H1 (cell line): Measurements from ENCODE around the gene POFUT2. TPM values are rescaled to one million over a fixed set of nuclear protein-coding genes. Genes with fewer than 3 reads are reported as not detected.

Experiments used
- CTCF ChIA-PET: fragments of 300-600 bp; sonication (Branson Sonifier 250); formaldehyde crosslinking; loops from one replicate; lab custom pipeline; 2021; ENCODE audit not compliant: partially characterized antibody; lab: Charles Lee
- POLR2A ChIA-PET: fragments of 300-600 bp; sonication (Branson Sonifier 250); formaldehyde crosslinking; loops from one replicate; lab custom pipeline; 2021; ENCODE audit warnings: inconsistent platforms; ENCODE audit not compliant: partially characterized antibody; lab: Charles Lee
- DNase-seq, 2 experiments: peaks; one replicate each; pipeline versions ENCODE4 v3.0.0 to v3.0.0-alpha.2; 2010 to 2022; ENCODE audit warnings: low spot score in 2 of 2, low read depth in 1 of 2, mixed read lengths in 1 of 2
- FAIRE-seq: peaks from 2 replicates; lab custom pipeline; 2011; peaks lifted over from hg19 to GRCh38; lab: Jason Lieb, UNC
- H2AFZ ChIP-seq: 2 replicates; pipeline ENCODE4 v1.8.1; 2012; ENCODE audit warnings: low read length, inconsistent platforms
- H2AK5ac ChIP-seq: 2 replicates; pipeline ENCODE4 v1.6.1; 2013; ENCODE audit warnings: low read depth, low read length
- H2BK120ac ChIP-seq: replicated peaks from 2 replicates; pipeline ENCODE3; 2013; ENCODE audit warnings: low read depth, low read length, inconsistent platforms
- H2BK12ac ChIP-seq: 2 replicates; pipeline ENCODE4 v1.6.1; 2013; ENCODE audit warnings: low read depth, low read length
- H2BK15ac ChIP-seq: 2 replicates; pipeline ENCODE4 v1.6.1; 2013; ENCODE audit warnings: low read length
- H2BK20ac ChIP-seq: 2 replicates; pipeline ENCODE4 v1.6.1; 2013; ENCODE audit warnings: low read length
- H2BK5ac ChIP-seq: 2 replicates; pipeline ENCODE4 v1.6.1; 2013; ENCODE audit warnings: low read depth, low read length
- H3K14ac ChIP-seq: 2 replicates; pipeline ENCODE4 v1.6.1; 2013; ENCODE audit warnings: inconsistent platforms; ENCODE audit not compliant: insufficient read length
- H3K18ac ChIP-seq: 2 replicates; pipeline ENCODE4 v1.6.1; 2013; ENCODE audit warnings: low read length; ENCODE audit errors: extremely low read depth
- H3K23ac ChIP-seq: 2 replicates; pipeline ENCODE4 v1.6.1; 2013; ENCODE audit warnings: inconsistent platforms; ENCODE audit not compliant: insufficient read length
- H3K23me2 ChIP-seq: 2 replicates; pipeline ENCODE4 v1.6.1; 2013; ENCODE audit warnings: low read depth, low read length
- H3K27ac ChIP-seq: 2 replicates; pipeline ENCODE4 v1.6.1; 2011; ENCODE audit warnings: low read depth, low read length, inconsistent platforms
- H3K27me3 ChIP-seq, 4 experiments: replicated peaks in 1 of 4; 1 replicate in 1 of 4; 2 replicates in 3 of 4; pipeline versions ENCODE4 v1.6.1 to v1.8.1; 2011 to 2013; ENCODE audit warnings: low read length in 3 of 4, mild to moderate bottlenecking in 3 of 4, inconsistent platforms in 2 of 4, mixed read lengths in 2 of 4, moderate library complexity in 1 of 4; ENCODE audit not compliant: control insufficient read depth in 3 of 4, insufficient read depth in 3 of 4; ENCODE audit errors: extremely low read depth in 1 of 4
- H3K36me3 ChIP-seq, 4 experiments: 2 replicates each; pipeline versions ENCODE4 v1.6.1 to v1.8.1; 2011 to 2013; ENCODE audit warnings: mild to moderate bottlenecking in 4 of 4, low read length in 3 of 4, moderate library complexity in 2 of 4, control low read depth in 1 of 4, inconsistent platforms in 1 of 4; ENCODE audit not compliant: insufficient read depth in 4 of 4, control insufficient read depth in 2 of 4
- H3K4ac ChIP-seq: replicated peaks from 2 replicates; pipeline ENCODE3; 2013; ENCODE audit warnings: low read length, low read depth, mixed read lengths, inconsistent platforms; ENCODE audit not compliant: insufficient read length
- H3K4me1 ChIP-seq, 4 experiments: replicated peaks in 1 of 4; 1 replicate in 1 of 4; 2 replicates in 3 of 4; pipeline versions ENCODE4 v1.6.1 to v1.8.1; 2011 to 2013; ENCODE audit warnings: low read length in 3 of 4, inconsistent platforms in 2 of 4, mixed read lengths in 1 of 4; ENCODE audit not compliant: insufficient read depth in 4 of 4, control insufficient read depth in 3 of 4
- H3K4me2 ChIP-seq, 2 experiments: 2 replicates each; pipeline versions ENCODE4 v1.6.1 to v1.8.1; 2011 to 2013; ENCODE audit warnings: low read depth in 2 of 2, low read length in 2 of 2, control low read depth in 1 of 2, inconsistent platforms in 1 of 2, mild to moderate bottlenecking in 1 of 2; ENCODE audit not compliant: insufficient read depth in 1 of 2
- H3K4me3 ChIP-seq, 4 experiments: fragments of 200-600, 300-600 bp in 1 of 4; sonication (generic), shearing (Covaris generic), sonication (Bioruptor Twin) in 1 of 4; 2 replicates each; pipeline versions ENCODE4 v1.5.1 to v1.8.1; 2011 to 2016; ENCODE audit warnings: low read length in 4 of 4, low read depth in 3 of 4, control low read depth in 2 of 4, inconsistent platforms in 2 of 4, mild to moderate bottlenecking in 2 of 4, mixed read lengths in 1 of 4, moderate library complexity in 1 of 4; ENCODE audit not compliant: insufficient read depth in 2 of 4; ENCODE audit errors: extremely low read depth in 1 of 4
- H3K56ac ChIP-seq: replicated peaks from 2 replicates; pipeline ENCODE3; 2013; ENCODE audit warnings: low read depth, mild to moderate bottlenecking, mixed read lengths, low read length, inconsistent platforms; ENCODE audit not compliant: insufficient read length
- H3K79me1 ChIP-seq: 2 replicates; pipeline ENCODE4 v1.6.1; 2013; ENCODE audit warnings: low read depth, low read length, control low read depth
- H3K79me2 ChIP-seq, 2 experiments: 2 replicates each; pipeline versions ENCODE4 v1.6.1 to v1.8.1; 2012 to 2013; ENCODE audit warnings: low read length in 2 of 2, mild to moderate bottlenecking in 2 of 2, inconsistent platforms in 1 of 2; ENCODE audit not compliant: insufficient read depth in 2 of 2, control insufficient read depth in 1 of 2
- H3K9ac ChIP-seq, 4 experiments: replicated peaks in 1 of 4; 1 replicate in 1 of 4; 2 replicates in 3 of 4; pipeline versions ENCODE4 v1.6.1 to v1.8.1; 2011 to 2013; ENCODE audit warnings: low read depth in 3 of 4, low read length in 3 of 4, control low read depth in 2 of 4, mild to moderate bottlenecking in 2 of 4, moderate library complexity in 2 of 4, inconsistent platforms in 1 of 4; ENCODE audit errors: extremely low read depth in 1 of 4
- H3K9me3 ChIP-seq, 2 experiments: 2 replicates each; pipeline versions ENCODE4 v1.6.1 to v1.8.1; 2012 to 2013; ENCODE audit warnings: mild to moderate bottlenecking in 2 of 2, moderate library complexity in 2 of 2, control low read depth in 1 of 2, inconsistent platforms in 1 of 2, low read depth in 1 of 2, low read length in 1 of 2, mixed read lengths in 1 of 2; ENCODE audit not compliant: insufficient read depth in 2 of 2
- H4K20me1 ChIP-seq, 2 experiments: replicated peaks in 1 of 2; 2 replicates each; pipeline versions ENCODE3 to v1.8.1; 2011 to 2013; ENCODE audit warnings: inconsistent platforms in 2 of 2, low read length in 2 of 2, mild to moderate bottlenecking in 1 of 2; ENCODE audit not compliant: insufficient read depth in 2 of 2, control insufficient read depth in 1 of 2
- H4K5ac ChIP-seq: 2 replicates; pipeline ENCODE4 v1.6.1; 2013; ENCODE audit warnings: low read length, low read depth, mixed read lengths, inconsistent platforms; ENCODE audit not compliant: insufficient read length
- H4K8ac ChIP-seq: 2 replicates; pipeline ENCODE4 v1.8.0; 2013; ENCODE audit warnings: mild to moderate bottlenecking, moderate library complexity, low read length, inconsistent platforms; ENCODE audit not compliant: insufficient read depth; ENCODE audit errors: extremely low read depth
- H4K91ac ChIP-seq: replicated peaks from 2 replicates; pipeline ENCODE3; 2013; ENCODE audit warnings: low read length, mixed read lengths, inconsistent platforms; ENCODE audit not compliant: insufficient read length
- CBX8 ChIP-seq: fragments of 300-800, 300-1000 bp; sonication (generic); IDR thresholded peaks from 2 replicates; pipeline ENCODE4 v1.7.1; 2016; ENCODE audit warnings: low read depth, low read length, borderline replicate concordance
- CREB1 ChIP-seq: IDR thresholded peaks from 2 replicates; pipeline ENCODE4 v1.6.1; 2012; ENCODE audit warnings: inconsistent platforms
- FOSL1 ChIP-seq: IDR thresholded peaks from 2 replicates; pipeline ENCODE4 v1.6.1; 2011; ENCODE audit warnings: mild to moderate bottlenecking, low read depth, low read length, moderate library complexity; ENCODE audit not compliant: insufficient read depth
- KDM1A ChIP-seq: fragments of 200-600, 300-600 bp; sonication (generic); IDR thresholded peaks from 2 replicates; pipeline ENCODE4 v1.7.1; 2016; ENCODE audit warnings: mild to moderate bottlenecking, low read length, borderline replicate concordance
- RBBP5 ChIP-seq: IDR thresholded peaks from 2 replicates; pipeline ENCODE4 v1.7.1; 2012; ENCODE audit warnings: low read depth, mild to moderate bottlenecking, inconsistent platforms, low read length, moderate library complexity, borderline replicate concordance
- RNF2 ChIP-seq: fragments of 200-900, 300-1000 bp; sonication (generic); IDR thresholded peaks from 2 replicates; pipeline ENCODE4 v1.7.1; 2016; ENCODE audit warnings: borderline replicate concordance, low read depth, mild to moderate bottlenecking, antibody characterized with exemption, low read length; ENCODE audit not compliant: poor library complexity, severe bottlenecking; ENCODE audit errors: missing control alignments
- SIN3A ChIP-seq, 2 experiments: IDR thresholded peaks in 1 of 2; conservative IDR thresholded peaks in 1 of 2; 2 replicates each; pipeline ENCODE4 v1.6.1; 2011 to 2012; ENCODE audit warnings: low read length in 2 of 2, improper control_type of control experiment in 1 of 2, low read depth in 1 of 2, mild to moderate bottlenecking in 1 of 2
- WGBS, 2 experiments: shearing (Covaris generic) in 1 of 2; methylation state at CpG; one replicate each; pipeline versions ENCODE4 v1.1.6 to v1.1.7; 2013 to 2015; ENCODE audit warnings: low lambda C conversion rate in 2 of 2, mixed read lengths in 2 of 2, inconsistent platforms in 1 of 2, low coverage in 1 of 2, missing lambda C conversion rate in 1 of 2; ENCODE audit not compliant: insufficient replicate concordance in 2 of 2, insufficient coverage in 1 of 2, insufficient read length in 1 of 2; ENCODE audit errors: extremely low coverage in 1 of 2, missing lambda C conversion rate in 1 of 2; 5-methylcytosine and 5-hydroxymethylcytosine counted together
- polyA plus RNA-seq, 7 experiments: library from polyadenylated mRNA; depleted of rRNA in 3 of 7; stranded (reverse) in 5 of 7; unstranded in 2 of 7; fragments of >200 nt in 5 of 7; fragments of 200-250 nt in 2 of 7; gene quantifications; 1 replicate in 5 of 7; 2 replicates in 1 of 7; 4 replicates in 1 of 7; pipeline versions ENCODE4 v1.2.1 to v1.2.3, GENCODE V29; 2011 to 2013; ENCODE audit warnings: missing spikeins in 2 of 7, mixed read lengths in 2 of 7
- total RNA-seq: library from RNA; stranded (reverse); fragmentation: NEBNext Ultra II Directional; extraction: Animal tissue kit (Norgen Biotek cat#: 25700); gene quantifications from 2 replicates; pipeline ENCODE4 v1.2.1, GENCODE V29; 2021
- TF ChIP-seq, protein P1 (sequence below), 3 experiments: IDR thresholded peaks; 1 replicate in 2 of 3; 2 replicates in 1 of 3; pipeline versions ENCODE4 v1.5.1 to v1.6.1; 2011; ENCODE audit warnings: low read length in 3 of 3, mild to moderate bottlenecking in 3 of 3, inconsistent platforms in 2 of 3, low read depth in 1 of 3, moderate library complexity in 1 of 3; ENCODE audit not compliant: insufficient read depth in 1 of 3; ENCODE audit errors: control extremely low read depth in 1 of 3

Gene POFUT2
- total and polyA plus RNA-seq, 2 of the 8 experiments (the other 6 are each of a cell fraction or from before 2014, with no cell fraction given) = 13.7 to 32.1 TPM

- Histone ChIP-seq H2BK20ac (no peak overlapping the region), H4K91ac (no peak overlapping the region), H3K27me3 (no peaks in the 10 kb centered on the region), H4K8ac (no peak overlapping the region), H2BK120ac (no peak overlapping the region), H3K4me1 (peaks cover 0 to 18% (median 6%) of the 10 kb centered on the region in 4 experiments; a peak in 4 of 7 replicates), H2AFZ (no peak overlapping the region), H3K36me3 (peaks cover 5 to 19% (median 18%) of the 10 kb centered on the region in 4 experiments), H3K9ac (no peak overlapping the region; a peak in 1 of 7 replicates), H3K9me3 (no peaks in the 10 kb centered on the region), H2AK5ac (no peak overlapping the region), H3K79me1 (peaks cover 5% of the 10 kb centered on the region), H3K14ac (no peak overlapping the region), H4K20me1 (peaks cover 13 to 19% of the 10 kb centered on the region in 2 experiments), H3K4ac (no peak overlapping the region), H4K5ac (no peak overlapping the region), H2BK12ac (no peak overlapping the region), H2BK5ac (no peak overlapping the region), H3K56ac (no peak overlapping the region), H3K18ac (no peak overlapping the region), H3K4me3 (no peak overlapping the region; a peak in 2 of 8 replicates), H3K23me2 (peaks cover 8% of the 10 kb centered on the region; the same call in 1 of the 2 replicates), H3K23ac (no peak overlapping the region), H3K4me2 (peak overlapping the region; percentile 51 to 67; a peak in 2 of 4 replicates), H3K79me2 (peaks cover 0 to 23% of the 10 kb centered on the region in 2 experiments; a peak in 2 of 4 replicates), H3K27ac (no peak overlapping the region), H2BK15ac (no peak overlapping the region)
- ChIA-PET CTCF (interaction anchor here (0.6 to 4.3 kb wide), 15 partner anchors 9 to 339 kb away, joined by 3 to 49 read pairs (median 3); no protein-coding TSS in a partner anchor), POLR2A (interaction anchor here (0.7 to 1.5 kb wide), 2 partner anchors 122 to 124 kb away, joined by 3 to 5 read pairs; no protein-coding TSS in a partner anchor)
- no peak for FAIRE-seq
- no peak for DNase-seq
- WGBS, 2 experiments = 76% methylated on average over 3 of the region's 3 CpGs; no CpG with 5 or more reads in 1 of the 2 experiments
- TF ChIP-seq, protein P1, sequence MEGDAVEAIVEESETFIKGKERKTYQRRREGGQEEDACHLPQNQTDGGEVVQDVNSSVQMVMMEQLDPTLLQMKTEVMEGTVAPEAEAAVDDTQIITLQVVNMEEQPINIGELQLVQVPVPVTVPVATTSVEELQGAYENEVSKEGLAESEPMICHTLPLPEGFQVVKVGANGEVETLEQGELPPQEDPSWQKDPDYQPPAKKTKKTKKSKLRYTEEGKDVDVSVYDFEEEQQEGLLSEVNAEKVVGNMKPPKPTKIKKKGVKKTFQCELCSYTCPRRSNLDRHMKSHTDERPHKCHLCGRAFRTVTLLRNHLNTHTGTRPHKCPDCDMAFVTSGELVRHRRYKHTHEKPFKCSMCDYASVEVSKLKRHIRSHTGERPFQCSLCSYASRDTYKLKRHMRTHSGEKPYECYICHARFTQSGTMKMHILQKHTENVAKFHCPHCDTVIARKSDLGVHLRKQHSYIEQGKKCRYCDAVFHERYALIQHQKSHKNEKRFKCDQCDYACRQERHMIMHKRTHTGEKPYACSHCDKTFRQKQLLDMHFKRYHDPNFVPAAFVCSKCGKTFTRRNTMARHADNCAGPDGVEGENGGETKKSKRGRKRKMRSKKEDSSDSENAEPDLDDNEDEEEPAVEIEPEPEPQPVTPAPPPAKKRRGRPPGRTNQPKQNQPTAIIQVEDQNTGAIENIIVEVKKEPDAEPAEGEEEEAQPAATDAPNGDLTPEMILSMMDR (IDR thresholded peaks at IDR 0.05; ENCODE audit: control extremely low read depth in 1 of 3, insufficient read depth in 1 of 3, low read depth in 1 of 3, low read length in 3 of 3) = no peak
- no peak for TF ChIP-seq CREB1
- no peak for TF ChIP-seq KDM1A
- no peak for TF ChIP-seq CBX8
- TF ChIP-seq FOSL1 = no peak
- no peak for TF ChIP-seq RNF2
- TF ChIP-seq SIN3A (conservative IDR thresholded peaks at IDR 0.05 in 1 of 2, IDR thresholded peaks at IDR 0.05 in 1 of 2; ENCODE audit: low read depth in 1 of 2, low read length in 2 of 2) = no peak
- no peak for TF ChIP-seq RBBP5
Observed at GRCh38 chr21:45289134-45289533, 1.4 kb upstream of the POFUT2 start.
